ENCODE measurements around the gene RAB13.

Gene RAB13

GRCh38 chr1:153977250-153978240 lies 8.6 kb downstream of the RAB13 start, which contains the start of gene JTB:
TSS of gene JTB (minus strand) at chr1:153977674. CDS start at chr1:153977252, 422 bp downstream.
- DNase-seq (ENCODE audit: low spot score), result peak; percentile 81

GRCh38 chr1:153976819-153977249 lies 9.3 kb downstream of the RAB13 start:
- DNase-seq (ENCODE audit: low spot score), result no peak

GRCh38 chr1:153973525-153973924 lies 12.6 kb downstream of the RAB13 start:
- no peak for DNase-seq (ENCODE audit: low spot score)

- no peak for DNase-seq (ENCODE audit: low spot score)
Observed at GRCh38 chr1:153973071-153973470, 13.1 kb downstream of the RAB13 start.

- DNase-seq (ENCODE audit: low spot score), result no peak
Observed at GRCh38 chr1:153970346-153970745, 15.8 kb downstream of the RAB13 start.

GRCh38 chr1:153968972-153969371 lies 17.2 kb downstream of the RAB13 start:
- DNase-seq (ENCODE audit: low spot score), result no peak

- DNase-seq (ENCODE audit: low spot score), result no peak
Observed at GRCh38 chr1:153968408-153968807, 17.7 kb downstream of the RAB13 start.

- DNase-seq (ENCODE audit: low spot score), result no peak
Observed at GRCh38 chr1:153968000-153968363, 18.2 kb downstream of the RAB13 start.

- DNase-seq (ENCODE audit: low spot score), result peak; percentile 86
Observed at GRCh38 chr1:153967107-153967999, 18.8 kb downstream of the RAB13 start, which contains the start of gene CREB3L4. TSS of gene CREB3L4 (plus strand) at chr1:153967902. CDS start at chr1:153968526, 624 bp downstream.

- DNase-seq (ENCODE audit: low spot score), result no peak
Observed at GRCh38 chr1:153963850-153964331, 22.2 kb downstream of the RAB13 start.

GRCh38 chr1:153963030-153963849 lies 22.9 kb downstream of the RAB13 start, which contains the start of gene SLC39A1:
TSS of gene SLC39A1 (minus strand) at chr1:153963537. CDS start at chr1:153962715, 822 bp downstream.
- peak; percentile 97 for DNase-seq (ENCODE audit: low spot score)

GRCh38 chr1:153962088-153963029 lies 23.8 kb downstream of the RAB13 start:
- DNase-seq (ENCODE audit: low spot score), result no peak

GRCh38 chr1:153961421-153961820 lies 24.7 kb downstream of the RAB13 start:
- DNase-seq (ENCODE audit: low spot score), result no peak

- DNase-seq (ENCODE audit: low spot score), result no peak
Observed at GRCh38 chr1:153960206-153960605, 25.9 kb downstream of the RAB13 start.

- DNase-seq (ENCODE audit: low spot score), result no peak
Observed at GRCh38 chr1:153959454-153959853, 26.7 kb downstream of the RAB13 start.

- DNase-seq (ENCODE audit: low spot score), result no peak
Observed at GRCh38 chr1:153958961-153959260, 27.2 kb downstream of the RAB13 start.

GRCh38 chr1:153958111-153958960 lies 27.8 kb downstream of the RAB13 start, which contains the start of gene CRTC2:
TSS of gene CRTC2 (minus strand) at chr1:153958612. CDS start at chr1:153958497, 115 bp downstream.
- peak; percentile 99 for DNase-seq (ENCODE audit: low spot score)

GRCh38 chr1:153957744-153958110 lies 28.4 kb downstream of the RAB13 start:
- no peak for DNase-seq (ENCODE audit: low spot score)

GRCh38 chr1:153956997-153957715 lies 29.0 kb downstream of the RAB13 start:
- DNase-seq (ENCODE audit: low spot score), result no peak
